H9 (cell line): ENCODE measurements around the gene NECAB2. TPM values are rescaled to one million over a fixed set of nuclear protein-coding genes. Genes with fewer than 3 reads are reported as not detected.

Source experiments
- DNase-seq: peaks from one replicate; pipeline ENCODE4 v3.0.0-alpha.2; 2017
- H2AFZ ChIP-seq: one replicate; pipeline ENCODE4 v1.6.1; 2013; ENCODE audit warnings: mild to moderate bottlenecking, low read length, control low read depth, moderate library complexity
- H2AK5ac ChIP-seq: 2 replicates; pipeline ENCODE4 v1.6.1; 2013; ENCODE audit warnings: low read length, control low read depth, mixed read lengths; ENCODE audit not compliant: insufficient read length
- H2BK120ac ChIP-seq: one replicate; pipeline ENCODE4 v1.6.1; 2013; ENCODE audit warnings: low read depth, mild to moderate bottlenecking, low read length, control low read depth, inconsistent platforms; ENCODE audit not compliant: poor library complexity, severe bottlenecking
- H2BK12ac ChIP-seq: 2 replicates; pipeline ENCODE4 v1.6.1; 2013; ENCODE audit warnings: low read length, control low read depth, mixed read lengths, low read depth; ENCODE audit not compliant: insufficient read length
- H2BK15ac ChIP-seq: 2 replicates; pipeline ENCODE4 v1.6.1; 2013; ENCODE audit warnings: low read depth, low read length, control low read depth
- H2BK20ac ChIP-seq: one replicate; pipeline ENCODE4 v1.6.1; 2013; ENCODE audit warnings: low read depth, mild to moderate bottlenecking, low read length, control low read depth, inconsistent platforms; ENCODE audit not compliant: poor library complexity, severe bottlenecking
- H2BK5ac ChIP-seq: 2 replicates; pipeline ENCODE4 v1.6.1; 2013; ENCODE audit warnings: low read length, control low read depth, mixed read lengths; ENCODE audit not compliant: insufficient read length
- H3K14ac ChIP-seq: 2 replicates; pipeline ENCODE4 v1.6.1; 2013; ENCODE audit warnings: low read length, control low read depth; ENCODE audit not compliant: insufficient read depth
- H3K18ac ChIP-seq: 2 replicates; pipeline ENCODE4 v1.6.1; 2013; ENCODE audit warnings: low read depth, mild to moderate bottlenecking, mixed read lengths, low read length, control low read depth; ENCODE audit not compliant: insufficient read length
- H3K23ac ChIP-seq: 2 replicates; pipeline ENCODE4 v1.6.1; 2013; ENCODE audit warnings: low read length, control low read depth, mixed read lengths, low read depth; ENCODE audit not compliant: insufficient read length
- H3K23me2 ChIP-seq: 2 replicates; pipeline ENCODE4 v1.6.1; 2013; ENCODE audit warnings: low read depth, mild to moderate bottlenecking, mixed read lengths, low read length, control low read depth; ENCODE audit not compliant: insufficient read length, poor library complexity, severe bottlenecking
- H3K27ac ChIP-seq: 2 replicates; pipeline ENCODE4 v1.5.1; 2013; ENCODE audit warnings: low read length, control low read depth, mixed read lengths, low read depth; ENCODE audit not compliant: insufficient read length
- H3K27me3 ChIP-seq: 2 replicates; pipeline ENCODE4 v1.6.1; 2013; ENCODE audit warnings: low read length, control low read depth, inconsistent platforms; ENCODE audit not compliant: insufficient read depth
- H3K4ac ChIP-seq: 2 replicates; pipeline ENCODE4 v1.6.1; 2013; ENCODE audit warnings: low read depth, mild to moderate bottlenecking, control low read depth, inconsistent platforms, low read length, moderate library complexity
- H3K4me1 ChIP-seq: 2 replicates; pipeline ENCODE4 v1.6.1; 2013; ENCODE audit warnings: low read length, control low read depth, inconsistent platforms; ENCODE audit not compliant: insufficient read depth
- H3K4me2 ChIP-seq: 2 replicates; pipeline ENCODE4 v1.6.1; 2013; ENCODE audit warnings: low read length, control low read depth, mixed read lengths; ENCODE audit not compliant: insufficient read length, insufficient read depth
- H3K56ac ChIP-seq: 2 replicates; pipeline ENCODE4 v1.6.1; 2013; ENCODE audit warnings: low read depth, mild to moderate bottlenecking, mixed read lengths, low read length, control low read depth; ENCODE audit not compliant: insufficient read length
- H3K79me1 ChIP-seq: 2 replicates; pipeline ENCODE4 v1.6.1; 2013; ENCODE audit warnings: low read depth, mild to moderate bottlenecking, moderate library complexity, low read length, control low read depth, inconsistent platforms; ENCODE audit not compliant: insufficient read depth, poor library complexity, severe bottlenecking
- H3K79me2 ChIP-seq: 2 replicates; pipeline ENCODE4 v1.6.1; 2013; ENCODE audit warnings: low read length, control low read depth, inconsistent platforms; ENCODE audit not compliant: insufficient read depth
- H3K9ac ChIP-seq: 2 replicates; pipeline ENCODE4 v1.6.1; 2013; ENCODE audit warnings: low read length, control low read depth, mixed read lengths; ENCODE audit not compliant: insufficient read length; ENCODE audit errors: extremely low read depth
- H3K9me3 ChIP-seq: one replicate; pipeline ENCODE4 v1.6.1; 2013; ENCODE audit warnings: low read depth, low read length, inconsistent platforms; ENCODE audit not compliant: control insufficient read depth
- H3T11ph ChIP-seq: one replicate; pipeline ENCODE4 v1.6.1; 2013; ENCODE audit warnings: mild to moderate bottlenecking, low read length, control low read depth, inconsistent platforms
- H4K20me1 ChIP-seq: one replicate; pipeline ENCODE4 v1.6.1; 2013; ENCODE audit not compliant: control insufficient read depth, insufficient read length, insufficient read depth
- H4K5ac ChIP-seq: 2 replicates; pipeline ENCODE4 v1.6.1; 2013; ENCODE audit warnings: low read depth, mild to moderate bottlenecking, mixed read lengths, low read length, control low read depth; ENCODE audit not compliant: insufficient read length
- H4K8ac ChIP-seq: replicated peaks from 2 replicates; pipeline ENCODE4 v1.6.1; 2013; ENCODE audit warnings: low read length, control low read depth, mixed read lengths, low read depth; ENCODE audit not compliant: insufficient read length
- H4K91ac ChIP-seq: 2 replicates; pipeline ENCODE4 v1.6.1; 2013; ENCODE audit warnings: low read depth, mild to moderate bottlenecking, moderate library complexity, mixed read lengths, low read length, control low read depth; ENCODE audit not compliant: insufficient read length
- H3K27ac Mint-ChIP-seq, 3 experiments: 2 replicates in 2 of 3; 3 replicates in 1 of 3; pipeline ENCODE4 v1.8.0; 2020 to 2021; ENCODE audit warnings: mixed read lengths in 3 of 3, mild to moderate bottlenecking in 1 of 3, moderate library complexity in 1 of 3
- H3K27me3 Mint-ChIP-seq: 2 replicates; pipeline ENCODE4 v1.8.0; 2021; ENCODE audit warnings: low read depth, mild to moderate bottlenecking, moderate library complexity, mixed read lengths
- H3K36me3 Mint-ChIP-seq, 3 experiments: 2 replicates in 2 of 3; 3 replicates in 1 of 3; pipeline ENCODE4 v1.8.0; 2020 to 2021; ENCODE audit warnings: low read depth in 3 of 3, mixed read lengths in 3 of 3; ENCODE audit not compliant: insufficient read depth in 1 of 3
- H3K4me1 Mint-ChIP-seq, 2 experiments: 2 replicates each; pipeline ENCODE4 v1.8.0; 2020; ENCODE audit warnings: mixed read lengths in 2 of 2
- H3K4me3 Mint-ChIP-seq, 2 experiments: 2 replicates in 1 of 2; 3 replicates in 1 of 2; pipeline ENCODE4 v1.8.0; 2020 to 2021; ENCODE audit warnings: mild to moderate bottlenecking in 2 of 2, mixed read lengths in 2 of 2, moderate library complexity in 1 of 2
- H3K9me3 Mint-ChIP-seq, 2 experiments: 2 replicates in 1 of 2; 3 replicates in 1 of 2; pipeline ENCODE4 v1.8.0; 2020; ENCODE audit warnings: mild to moderate bottlenecking in 2 of 2, mixed read lengths in 2 of 2, moderate library complexity in 1 of 2
- CTCF ChIP-seq: fragments of 200-600 bp; sonication (generic); conservative IDR thresholded peaks from 3 replicates; pipeline ENCODE4 v1.8.0; 2021; ENCODE audit warnings: antibody characterized with exemption, mild to moderate bottlenecking
- WGBS: extraction: QIAGEN DNeasy Blood & Tissue Kit; methylation state at CpG from one replicate; pipeline ENCODE4 v1.1.7; 2013; ENCODE audit warnings: missing lambda C conversion rate, low lambda C conversion rate, mixed read lengths; ENCODE audit not compliant: insufficient read length; ENCODE audit errors: extremely low coverage; 5-methylcytosine and 5-hydroxymethylcytosine counted together
- total RNA-seq: library from RNA; stranded (reverse); gene quantifications from 2 replicates; pipeline ENCODE4 v1.2.1, GENCODE V29; 2021

The NECAB2 gene
- total RNA-seq, 1 experiment from 2014 or later = 12.6 TPM

- peaks cover 16 to 30% of the 10 kb centered on the region in 2 experiments for H3K4me1 Mint-ChIP-seq
- H3K23me2 ChIP-seq = peaks cover 4% of the 10 kb centered on the region
- peak overlapping the region in 1 of 3 experiments; percentile 41; a peak in 3 of 7 replicates for H3K27ac Mint-ChIP-seq
- H3K79me1 ChIP-seq = no peaks in the 10 kb centered on the region
- no peak overlapping the region for H4K91ac ChIP-seq
- no peak overlapping the region for H3K18ac ChIP-seq
- no peak overlapping the region for H3K23ac ChIP-seq
- H3K36me3 Mint-ChIP-seq = peaks cover 18 to 27% (median 23%) of the 10 kb centered on the region in 3 experiments
- no peaks in the 10 kb centered on the region for H3K9me3 ChIP-seq
- no peak for TF ChIP-seq CTCF
- no peak overlapping the region for H2BK5ac ChIP-seq
- no peaks in the 10 kb centered on the region for H3K79me2 ChIP-seq
- H2BK120ac ChIP-seq = no peak overlapping the region
- H4K20me1 ChIP-seq = no peaks in the 10 kb centered on the region
- no peak overlapping the region for H2BK12ac ChIP-seq
- H3K9ac ChIP-seq = no peak overlapping the region
- no peak overlapping the region for H3K4me3 Mint-ChIP-seq
- H3T11ph ChIP-seq = no peak overlapping the region
- H2AK5ac ChIP-seq = no peak overlapping the region
- no peak overlapping the region for H3K4me2 ChIP-seq
- no peak overlapping the region for H3K56ac ChIP-seq
- no peak overlapping the region for H2AFZ ChIP-seq
- no peak overlapping the region for H3K27ac ChIP-seq
- H2BK15ac ChIP-seq = no peak overlapping the region
- no peak for DNase-seq
- no CpG with 5 or more reads among the region's 31 CpGs for WGBS
- H3K27me3 Mint-ChIP-seq = peaks cover 3% of the 10 kb centered on the region; the same call in 1 of the 2 replicates
- no peaks in the 10 kb centered on the region for H3K27me3 ChIP-seq
- H3K14ac ChIP-seq = no peak overlapping the region
- no peak overlapping the region for H2BK20ac ChIP-seq
- no peaks in the 10 kb centered on the region for H3K4me1 ChIP-seq
- H3K9me3 Mint-ChIP-seq = peaks cover 0 to 5% of the 10 kb centered on the region in 2 experiments; a peak in 1 of 5 replicates
- no peak overlapping the region for H4K5ac ChIP-seq
- no peak overlapping the region for H3K4ac ChIP-seq
- no peak overlapping the region for H4K8ac ChIP-seq
Measured at GRCh38 chr16:83923581-83924365, 44.3 kb upstream of the NECAB2 start.
